Activated naive CD8-positive, alpha-beta T cell treated with anti-CD3 and anti-CD28 coated beads for 36 hours (primary cell): Measurements from ENCODE around the gene SELENOV. TPM values are rescaled to one million over a fixed set of nuclear protein-coding genes. Genes with fewer than 3 reads are reported as not detected.

Source experiments
- DNase-seq: peaks from one replicate; pipeline ENCODE4 v3.0.0; 2021
- H3K27ac Mint-ChIP-seq: one replicate; pipeline ENCODE4 v1.8.0; 2022; ENCODE audit warnings: mild to moderate bottlenecking, moderate library complexity, mixed read lengths
- H3K27me3 Mint-ChIP-seq: one replicate; pipeline ENCODE4 v1.8.0; 2022; ENCODE audit warnings: mild to moderate bottlenecking, mixed read lengths
- H3K36me3 Mint-ChIP-seq: one replicate; pipeline ENCODE4 v1.8.0; 2021; ENCODE audit warnings: mild to moderate bottlenecking, mixed read lengths
- H3K4me1 Mint-ChIP-seq: one replicate; pipeline ENCODE4 v1.8.0; 2021; ENCODE audit warnings: mixed read lengths
- H3K4me3 Mint-ChIP-seq: one replicate; pipeline ENCODE4 v1.8.0; 2022; ENCODE audit warnings: mild to moderate bottlenecking, moderate library complexity, mixed read lengths
- H3K9me3 Mint-ChIP-seq: one replicate; pipeline ENCODE4 v1.8.0; 2022; ENCODE audit warnings: mixed read lengths
- total RNA-seq, 2 experiments: library from RNA; stranded (reverse); gene quantifications; one replicate each; pipeline ENCODE4 v1.2.3, GENCODE V29; 2021

The SELENOV gene
- total RNA-seq, 2 experiments from 2014 or later, result not detected

GRCh38 chr19:39502640-39503417 is 12.1 kb upstream of the SELENOV start:
- H3K9me3 Mint-ChIP-seq, result peaks cover 5% of the 10 kb centered on the region
- H3K27ac Mint-ChIP-seq, result no peak overlapping the region
- no peaks in the 10 kb centered on the region for H3K36me3 Mint-ChIP-seq
- H3K27me3 Mint-ChIP-seq, result peaks cover 79% of the 10 kb centered on the region
- peaks cover 25% of the 10 kb centered on the region for H3K4me1 Mint-ChIP-seq
- H3K4me3 Mint-ChIP-seq, result no peak overlapping the region
- DNase-seq, result peak; percentile 88

- Mint-ChIP-seq H3K9me3 (peaks cover 5% of the 10 kb centered on the region), H3K4me1 (peaks cover 21% of the 10 kb centered on the region), H3K27me3 (peaks cover 54% of the 10 kb centered on the region), H3K4me3 (peak overlapping the region; percentile 7), H3K27ac (no peak overlapping the region), H3K36me3 (no peaks in the 10 kb centered on the region)
- no peak for DNase-seq
Observed at GRCh38 chr19:39506598-39506943, 8.4 kb upstream of the SELENOV start.

GRCh38 chr19:39506944-39507714 is 7.8 kb upstream of the SELENOV start:
- peaks cover 21% of the 10 kb centered on the region for H3K4me1 Mint-ChIP-seq
- peak overlapping the region; percentile 57 for H3K27ac Mint-ChIP-seq
- peak; percentile 83 for DNase-seq
- H3K36me3 Mint-ChIP-seq, result peaks cover 1% of the 10 kb centered on the region
- peak overlapping the region; percentile 80 for H3K4me3 Mint-ChIP-seq
- H3K27me3 Mint-ChIP-seq, result peaks cover 55% of the 10 kb centered on the region
- H3K9me3 Mint-ChIP-seq, result peaks cover 5% of the 10 kb centered on the region

DNA sequence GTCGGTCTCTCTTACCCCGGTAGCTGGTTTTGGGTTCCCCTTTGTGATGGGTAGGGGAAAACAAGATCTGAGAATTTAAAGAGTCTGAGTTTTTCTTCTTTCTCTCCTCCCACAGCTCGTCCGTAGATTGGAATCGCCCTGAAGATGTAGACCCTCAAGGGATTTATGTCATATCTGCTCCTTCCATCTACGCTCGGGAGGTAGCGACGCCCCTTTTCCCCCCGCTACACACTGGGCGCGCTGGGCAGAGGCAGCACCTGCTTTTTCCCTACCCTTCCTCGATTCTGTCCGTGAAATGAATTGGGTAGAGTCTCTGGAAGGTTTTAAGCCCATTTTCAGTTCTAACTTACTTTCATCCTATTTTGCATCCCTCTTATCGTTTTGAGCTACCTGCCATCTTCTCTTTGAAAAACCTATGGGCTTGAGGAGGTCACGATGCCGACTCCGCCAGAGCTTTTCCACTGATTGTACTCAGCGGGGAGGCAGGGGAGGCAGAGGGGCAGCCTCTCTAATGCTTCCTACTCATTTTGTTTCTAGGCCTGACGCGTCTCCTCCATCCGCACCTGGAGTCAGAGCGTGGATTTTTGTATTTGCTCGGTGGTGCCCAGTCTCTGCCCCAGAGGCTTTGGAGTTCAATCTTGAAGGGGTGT is 7.1 kb upstream of the SELENOV start:
- peaks cover 5% of the 10 kb centered on the region for H3K9me3 Mint-ChIP-seq
- H3K27me3 Mint-ChIP-seq, result peaks cover 59% of the 10 kb centered on the region
- no peak for DNase-seq
- peaks cover 1% of the 10 kb centered on the region for H3K36me3 Mint-ChIP-seq
- H3K4me3 Mint-ChIP-seq, result peak overlapping the region; percentile 80
- peak overlapping the region; percentile 57 for H3K27ac Mint-ChIP-seq
- peaks cover 21% of the 10 kb centered on the region for H3K4me1 Mint-ChIP-seq

- H3K36me3 Mint-ChIP-seq, result peaks cover 1% of the 10 kb centered on the region
- DNase-seq, result no peak
- H3K9me3 Mint-ChIP-seq, result peaks cover 5% of the 10 kb centered on the region
- peaks cover 59% of the 10 kb centered on the region for H3K27me3 Mint-ChIP-seq
- H3K4me1 Mint-ChIP-seq, result peaks cover 17% of the 10 kb centered on the region
- H3K4me3 Mint-ChIP-seq, result no peak overlapping the region
- no peak overlapping the region for H3K27ac Mint-ChIP-seq
Observed at GRCh38 chr19:39508629-39509028, 6.3 kb upstream of the SELENOV start.

GRCh38 chr19:39509233-39509632 is 5.7 kb upstream of the SELENOV start:
- DNase-seq, result no peak
- Mint-ChIP-seq H3K27me3 (peaks cover 59% of the 10 kb centered on the region), H3K36me3 (peaks cover 1% of the 10 kb centered on the region), H3K4me1 (peaks cover 17% of the 10 kb centered on the region), H3K4me3 (no peak overlapping the region), H3K9me3 (peaks cover 5% of the 10 kb centered on the region), H3K27ac (no peak overlapping the region)

DNA sequence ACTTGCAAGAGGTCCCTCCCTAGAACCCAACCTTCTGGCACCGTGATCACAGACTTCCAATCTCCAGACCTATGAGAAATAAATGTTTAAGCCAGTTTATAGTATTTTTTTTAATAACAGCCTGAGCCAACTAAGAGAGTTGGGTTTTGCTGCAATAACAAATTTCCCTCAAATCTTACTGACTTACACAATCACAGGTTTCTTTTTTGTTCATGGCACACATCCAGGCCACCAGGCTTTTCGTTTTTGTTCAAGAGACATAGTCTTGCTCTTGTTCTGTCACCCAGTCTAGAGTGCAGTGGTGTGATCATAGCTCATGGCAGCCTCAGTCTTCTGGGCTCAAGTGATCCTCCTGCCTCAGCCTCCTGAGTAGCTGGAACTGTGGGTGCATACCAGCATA is 2.0 kb upstream of the SELENOV start:
- Mint-ChIP-seq H3K36me3 (peaks cover 1% of the 10 kb centered on the region), H3K27ac (no peak overlapping the region), H3K4me1 (peaks cover 20% of the 10 kb centered on the region), H3K27me3 (peaks cover 63% of the 10 kb centered on the region), H3K9me3 (no peaks in the 10 kb centered on the region), H3K4me3 (no peak overlapping the region)
- no peak for DNase-seq

DNA sequence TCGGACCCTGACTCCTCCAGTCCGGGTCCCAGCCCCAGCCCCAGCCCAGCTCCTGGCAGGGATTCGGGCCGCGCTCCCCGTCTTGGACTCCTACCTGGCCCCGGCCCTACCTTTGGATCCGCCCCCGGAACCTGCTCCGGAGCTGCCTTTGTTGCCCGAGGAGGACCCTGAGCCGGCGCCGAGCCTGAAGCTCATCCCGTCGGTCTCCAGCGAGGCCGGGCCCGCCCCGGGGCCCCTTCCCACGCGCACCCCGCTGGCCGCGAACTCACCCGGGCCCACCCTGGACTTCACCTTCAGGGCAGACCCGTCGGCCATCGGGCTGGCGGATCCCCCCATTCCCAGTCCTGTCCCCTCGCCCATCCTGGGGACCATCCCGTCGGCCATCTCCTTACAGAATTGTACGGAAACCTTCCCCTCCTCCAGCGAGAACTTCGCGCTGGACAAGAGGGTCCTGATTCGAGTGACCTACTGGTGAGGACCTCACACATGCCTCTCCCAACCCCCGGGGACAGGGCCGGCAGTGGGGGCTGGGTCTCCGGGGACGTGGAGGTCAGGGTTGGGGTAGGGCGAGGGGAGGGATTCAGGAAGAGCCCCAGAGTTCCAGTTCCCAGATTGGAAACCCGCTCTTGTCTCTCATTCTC is 732 bp downstream of the SELENOV start:
- peaks cover 1% of the 10 kb centered on the region for H3K36me3 Mint-ChIP-seq
- H3K4me3 Mint-ChIP-seq, result peak overlapping the region; percentile 63
- H3K27ac Mint-ChIP-seq, result no peak overlapping the region
- no peaks in the 10 kb centered on the region for H3K9me3 Mint-ChIP-seq
- H3K27me3 Mint-ChIP-seq, result peaks cover 54% of the 10 kb centered on the region
- peaks cover 12% of the 10 kb centered on the region for H3K4me1 Mint-ChIP-seq
- peak; percentile 16 for DNase-seq

GRCh38 chr19:39516270-39516669 is 1.3 kb downstream of the SELENOV start:
- no peak for DNase-seq
- H3K36me3 Mint-ChIP-seq, result peaks cover 1% of the 10 kb centered on the region
- peaks cover 12% of the 10 kb centered on the region for H3K4me1 Mint-ChIP-seq
- H3K4me3 Mint-ChIP-seq, result peak overlapping the region; percentile 47
- H3K27ac Mint-ChIP-seq, result no peak overlapping the region
- H3K27me3 Mint-ChIP-seq, result peaks cover 54% of the 10 kb centered on the region
- no peaks in the 10 kb centered on the region for H3K9me3 Mint-ChIP-seq

DNA sequence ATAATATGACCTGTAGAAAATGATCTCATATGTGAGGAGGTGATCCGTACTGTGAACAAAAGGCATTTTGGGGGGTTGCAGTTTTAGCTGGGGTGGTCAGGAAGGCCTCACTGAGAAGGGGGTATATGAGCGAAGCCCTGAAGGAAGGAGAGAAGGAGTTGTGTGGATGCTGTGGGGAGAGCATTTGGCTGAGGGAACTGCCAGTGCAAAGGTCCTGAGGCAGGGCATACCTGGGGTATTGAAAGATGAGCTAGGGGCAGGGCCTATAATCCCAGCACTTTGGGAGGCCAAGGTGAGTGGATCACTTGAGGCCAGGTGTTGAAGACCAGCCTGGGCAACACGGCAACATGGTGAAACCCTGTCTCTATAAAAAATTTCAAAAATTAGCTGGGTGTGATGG is 2.5 kb downstream of the SELENOV start:
- no peak overlapping the region for H3K4me3 Mint-ChIP-seq
- H3K9me3 Mint-ChIP-seq, result no peaks in the 10 kb centered on the region
- peaks cover 14% of the 10 kb centered on the region for H3K4me1 Mint-ChIP-seq
- no peak overlapping the region for H3K27ac Mint-ChIP-seq
- no peak for DNase-seq
- H3K36me3 Mint-ChIP-seq, result no peaks in the 10 kb centered on the region
- peaks cover 47% of the 10 kb centered on the region for H3K27me3 Mint-ChIP-seq

- H3K27ac Mint-ChIP-seq, result no peak overlapping the region
- no peaks in the 10 kb centered on the region for H3K36me3 Mint-ChIP-seq
- H3K4me1 Mint-ChIP-seq, result peaks cover 14% of the 10 kb centered on the region
- no peak overlapping the region for H3K4me3 Mint-ChIP-seq
- no peaks in the 10 kb centered on the region for H3K9me3 Mint-ChIP-seq
- no peak for DNase-seq
- peaks cover 40% of the 10 kb centered on the region for H3K27me3 Mint-ChIP-seq
Observed at GRCh38 chr19:39518458-39518857, 3.5 kb downstream of the SELENOV start.

GRCh38 chr19:39518975-39519374 is 4.0 kb downstream of the SELENOV start:
- DNase-seq, result no peak
- peaks cover 14% of the 10 kb centered on the region for H3K4me1 Mint-ChIP-seq
- H3K36me3 Mint-ChIP-seq, result no peaks in the 10 kb centered on the region
- H3K4me3 Mint-ChIP-seq, result no peak overlapping the region
- H3K27ac Mint-ChIP-seq, result no peak overlapping the region
- H3K27me3 Mint-ChIP-seq, result peaks cover 35% of the 10 kb centered on the region
- no peaks in the 10 kb centered on the region for H3K9me3 Mint-ChIP-seq

GRCh38 chr19:39520541-39521484 is 5.9 kb downstream of the SELENOV start:
- no peaks in the 10 kb centered on the region for H3K36me3 Mint-ChIP-seq
- H3K9me3 Mint-ChIP-seq, result no peaks in the 10 kb centered on the region

DNA sequence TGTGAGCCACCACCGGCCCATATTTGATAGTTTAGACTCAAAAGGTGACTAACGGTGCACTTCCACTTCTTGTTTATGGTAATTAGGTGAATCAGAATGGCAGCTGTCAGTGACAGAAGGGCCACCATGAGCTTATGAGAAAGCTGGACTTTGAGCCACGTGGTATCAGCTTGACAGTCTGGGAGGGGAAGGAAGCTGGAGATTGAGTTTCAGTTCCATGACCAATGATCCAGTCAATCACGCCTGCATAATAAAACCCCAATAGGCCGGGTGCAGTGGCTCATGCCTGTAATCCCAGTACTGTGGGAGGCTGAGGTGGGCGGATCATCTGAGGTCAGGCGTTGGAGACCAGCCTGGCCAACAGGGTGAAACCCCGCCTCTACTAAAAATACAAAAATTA is 9.6 kb downstream of the SELENOV start:
- Mint-ChIP-seq H3K27ac (peak overlapping the region; percentile 8), H3K4me3 (no peak overlapping the region), H3K9me3 (no peaks in the 10 kb centered on the region), H3K4me1 (peaks cover 9% of the 10 kb centered on the region), H3K36me3 (no peaks in the 10 kb centered on the region), H3K27me3 (no peaks in the 10 kb centered on the region)
- DNase-seq, result no peak

More at GRCh38 chr19:39520541-39521484, 5.9 kb downstream of the SELENOV start:
- H3K27ac Mint-ChIP-seq, result no peak overlapping the region
- H3K27me3 Mint-ChIP-seq, result peaks cover 16% of the 10 kb centered on the region
- DNase-seq, result no peak
- H3K4me3 Mint-ChIP-seq, result no peak overlapping the region
- peaks cover 7% of the 10 kb centered on the region for H3K4me1 Mint-ChIP-seq
